H1 (cell line): Measurements from ENCODE around the gene FFAR2. TPM values are rescaled to one million over a fixed set of nuclear protein-coding genes. Genes with fewer than 3 reads are reported as not detected.

Experiments
- CTCF ChIA-PET: fragments of 300-600 bp; sonication (Branson Sonifier 250); formaldehyde crosslinking; loops from one replicate; lab custom pipeline; 2021; ENCODE audit not compliant: partially characterized antibody; lab: Charles Lee
- POLR2A ChIA-PET: fragments of 300-600 bp; sonication (Branson Sonifier 250); formaldehyde crosslinking; loops from one replicate; lab custom pipeline; 2021; ENCODE audit warnings: inconsistent platforms; ENCODE audit not compliant: partially characterized antibody; lab: Charles Lee
- DNase-seq, 2 experiments: peaks; one replicate each; pipeline versions ENCODE4 v3.0.0 to v3.0.0-alpha.2; 2010 to 2022; ENCODE audit warnings: low spot score in 2 of 2, low read depth in 1 of 2, mixed read lengths in 1 of 2
- FAIRE-seq: peaks from 2 replicates; lab custom pipeline; 2011; peaks lifted over from hg19 to GRCh38; lab: Jason Lieb, UNC
- H2AFZ ChIP-seq: 2 replicates; pipeline ENCODE4 v1.8.1; 2012; ENCODE audit warnings: low read length, inconsistent platforms
- H2AK5ac ChIP-seq: 2 replicates; pipeline ENCODE4 v1.6.1; 2013; ENCODE audit warnings: low read depth, low read length
- H2BK120ac ChIP-seq: replicated peaks from 2 replicates; pipeline ENCODE3; 2013; ENCODE audit warnings: low read depth, low read length, inconsistent platforms
- H2BK12ac ChIP-seq: 2 replicates; pipeline ENCODE4 v1.6.1; 2013; ENCODE audit warnings: low read depth, low read length
- H2BK15ac ChIP-seq: 2 replicates; pipeline ENCODE4 v1.6.1; 2013; ENCODE audit warnings: low read length
- H2BK20ac ChIP-seq: 2 replicates; pipeline ENCODE4 v1.6.1; 2013; ENCODE audit warnings: low read length
- H2BK5ac ChIP-seq: 2 replicates; pipeline ENCODE4 v1.6.1; 2013; ENCODE audit warnings: low read depth, low read length
- H3K14ac ChIP-seq: 2 replicates; pipeline ENCODE4 v1.6.1; 2013; ENCODE audit warnings: inconsistent platforms; ENCODE audit not compliant: insufficient read length
- H3K18ac ChIP-seq: 2 replicates; pipeline ENCODE4 v1.6.1; 2013; ENCODE audit warnings: low read length; ENCODE audit errors: extremely low read depth
- H3K23ac ChIP-seq: 2 replicates; pipeline ENCODE4 v1.6.1; 2013; ENCODE audit warnings: inconsistent platforms; ENCODE audit not compliant: insufficient read length
- H3K23me2 ChIP-seq: 2 replicates; pipeline ENCODE4 v1.6.1; 2013; ENCODE audit warnings: low read depth, low read length
- H3K27ac ChIP-seq: 2 replicates; pipeline ENCODE4 v1.6.1; 2011; ENCODE audit warnings: low read depth, low read length, inconsistent platforms
- H3K27me3 ChIP-seq, 4 experiments: replicated peaks in 1 of 4; 1 replicate in 1 of 4; 2 replicates in 3 of 4; pipeline versions ENCODE4 v1.6.1 to v1.8.1; 2011 to 2013; ENCODE audit warnings: low read length in 3 of 4, mild to moderate bottlenecking in 3 of 4, inconsistent platforms in 2 of 4, mixed read lengths in 2 of 4, moderate library complexity in 1 of 4; ENCODE audit not compliant: control insufficient read depth in 3 of 4, insufficient read depth in 3 of 4; ENCODE audit errors: extremely low read depth in 1 of 4
- H3K36me3 ChIP-seq, 4 experiments: 2 replicates each; pipeline versions ENCODE4 v1.6.1 to v1.8.1; 2011 to 2013; ENCODE audit warnings: mild to moderate bottlenecking in 4 of 4, low read length in 3 of 4, moderate library complexity in 2 of 4, control low read depth in 1 of 4, inconsistent platforms in 1 of 4; ENCODE audit not compliant: insufficient read depth in 4 of 4, control insufficient read depth in 2 of 4
- H3K4ac ChIP-seq: replicated peaks from 2 replicates; pipeline ENCODE3; 2013; ENCODE audit warnings: low read length, low read depth, mixed read lengths, inconsistent platforms; ENCODE audit not compliant: insufficient read length
- H3K4me1 ChIP-seq, 4 experiments: replicated peaks in 1 of 4; 1 replicate in 1 of 4; 2 replicates in 3 of 4; pipeline versions ENCODE4 v1.6.1 to v1.8.1; 2011 to 2013; ENCODE audit warnings: low read length in 3 of 4, inconsistent platforms in 2 of 4, mixed read lengths in 1 of 4; ENCODE audit not compliant: insufficient read depth in 4 of 4, control insufficient read depth in 3 of 4
- H3K4me2 ChIP-seq, 2 experiments: 2 replicates each; pipeline versions ENCODE4 v1.6.1 to v1.8.1; 2011 to 2013; ENCODE audit warnings: low read depth in 2 of 2, low read length in 2 of 2, control low read depth in 1 of 2, inconsistent platforms in 1 of 2, mild to moderate bottlenecking in 1 of 2; ENCODE audit not compliant: insufficient read depth in 1 of 2
- H3K4me3 ChIP-seq, 4 experiments: fragments of 200-600, 300-600 bp in 1 of 4; sonication (generic), shearing (Covaris generic), sonication (Bioruptor Twin) in 1 of 4; 2 replicates each; pipeline versions ENCODE4 v1.5.1 to v1.8.1; 2011 to 2016; ENCODE audit warnings: low read length in 4 of 4, low read depth in 3 of 4, control low read depth in 2 of 4, inconsistent platforms in 2 of 4, mild to moderate bottlenecking in 2 of 4, mixed read lengths in 1 of 4, moderate library complexity in 1 of 4; ENCODE audit not compliant: insufficient read depth in 2 of 4; ENCODE audit errors: extremely low read depth in 1 of 4
- H3K56ac ChIP-seq: replicated peaks from 2 replicates; pipeline ENCODE3; 2013; ENCODE audit warnings: low read depth, mild to moderate bottlenecking, mixed read lengths, low read length, inconsistent platforms; ENCODE audit not compliant: insufficient read length
- H3K79me1 ChIP-seq: 2 replicates; pipeline ENCODE4 v1.6.1; 2013; ENCODE audit warnings: low read depth, low read length, control low read depth
- H3K79me2 ChIP-seq, 2 experiments: 2 replicates each; pipeline versions ENCODE4 v1.6.1 to v1.8.1; 2012 to 2013; ENCODE audit warnings: low read length in 2 of 2, mild to moderate bottlenecking in 2 of 2, inconsistent platforms in 1 of 2; ENCODE audit not compliant: insufficient read depth in 2 of 2, control insufficient read depth in 1 of 2
- H3K9ac ChIP-seq, 4 experiments: replicated peaks in 1 of 4; 1 replicate in 1 of 4; 2 replicates in 3 of 4; pipeline versions ENCODE4 v1.6.1 to v1.8.1; 2011 to 2013; ENCODE audit warnings: low read depth in 3 of 4, low read length in 3 of 4, control low read depth in 2 of 4, mild to moderate bottlenecking in 2 of 4, moderate library complexity in 2 of 4, inconsistent platforms in 1 of 4; ENCODE audit errors: extremely low read depth in 1 of 4
- H3K9me3 ChIP-seq, 2 experiments: 2 replicates each; pipeline versions ENCODE4 v1.6.1 to v1.8.1; 2012 to 2013; ENCODE audit warnings: mild to moderate bottlenecking in 2 of 2, moderate library complexity in 2 of 2, control low read depth in 1 of 2, inconsistent platforms in 1 of 2, low read depth in 1 of 2, low read length in 1 of 2, mixed read lengths in 1 of 2; ENCODE audit not compliant: insufficient read depth in 2 of 2
- H4K20me1 ChIP-seq, 2 experiments: replicated peaks in 1 of 2; 2 replicates each; pipeline versions ENCODE3 to v1.8.1; 2011 to 2013; ENCODE audit warnings: inconsistent platforms in 2 of 2, low read length in 2 of 2, mild to moderate bottlenecking in 1 of 2; ENCODE audit not compliant: insufficient read depth in 2 of 2, control insufficient read depth in 1 of 2
- H4K5ac ChIP-seq: 2 replicates; pipeline ENCODE4 v1.6.1; 2013; ENCODE audit warnings: low read length, low read depth, mixed read lengths, inconsistent platforms; ENCODE audit not compliant: insufficient read length
- H4K8ac ChIP-seq: 2 replicates; pipeline ENCODE4 v1.8.0; 2013; ENCODE audit warnings: mild to moderate bottlenecking, moderate library complexity, low read length, inconsistent platforms; ENCODE audit not compliant: insufficient read depth; ENCODE audit errors: extremely low read depth
- H4K91ac ChIP-seq: replicated peaks from 2 replicates; pipeline ENCODE3; 2013; ENCODE audit warnings: low read length, mixed read lengths, inconsistent platforms; ENCODE audit not compliant: insufficient read length
- CREB1 ChIP-seq: IDR thresholded peaks from 2 replicates; pipeline ENCODE4 v1.6.1; 2012; ENCODE audit warnings: inconsistent platforms
- EZH2 ChIP-seq: fragments of 200-600 bp; sonication (generic); IDR thresholded peaks from 2 replicates; pipeline ENCODE4 v1.7.1; 2012; ENCODE audit warnings: low read depth, mild to moderate bottlenecking, moderate library complexity, low read length, inconsistent platforms; ENCODE audit not compliant: severe bottlenecking
- NANOG ChIP-seq: IDR thresholded peaks from 2 replicates; pipeline ENCODE4 v1.6.1; 2011; ENCODE audit warnings: low read length, low read depth, mild to moderate bottlenecking, inconsistent platforms; ENCODE audit not compliant: insufficient read depth, poor library complexity, severe bottlenecking
- POU5F1 ChIP-seq: IDR thresholded peaks from 2 replicates; pipeline ENCODE4 v1.6.1; 2011; ENCODE audit warnings: low read depth, mild to moderate bottlenecking, low read length, moderate library complexity
- RFX5 ChIP-seq: IDR thresholded peaks from 2 replicates; pipeline ENCODE4 v1.6.1; 2011; ENCODE audit warnings: low read depth, low read length, improper control_type of control experiment, borderline replicate concordance
- SIX5 ChIP-seq: IDR thresholded peaks from 2 replicates; pipeline ENCODE4 v1.6.1; 2011; ENCODE audit warnings: mild to moderate bottlenecking, low read depth, low read length
- WGBS, 2 experiments: shearing (Covaris generic) in 1 of 2; methylation state at CpG; one replicate each; pipeline versions ENCODE4 v1.1.6 to v1.1.7; 2013 to 2015; ENCODE audit warnings: low lambda C conversion rate in 2 of 2, mixed read lengths in 2 of 2, inconsistent platforms in 1 of 2, low coverage in 1 of 2, missing lambda C conversion rate in 1 of 2; ENCODE audit not compliant: insufficient replicate concordance in 2 of 2, insufficient coverage in 1 of 2, insufficient read length in 1 of 2; ENCODE audit errors: extremely low coverage in 1 of 2, missing lambda C conversion rate in 1 of 2; 5-methylcytosine and 5-hydroxymethylcytosine counted together
- polyA plus RNA-seq, 7 experiments: library from polyadenylated mRNA; depleted of rRNA in 3 of 7; stranded (reverse) in 5 of 7; unstranded in 2 of 7; fragments of >200 nt in 5 of 7; fragments of 200-250 nt in 2 of 7; gene quantifications; 1 replicate in 5 of 7; 2 replicates in 1 of 7; 4 replicates in 1 of 7; pipeline versions ENCODE4 v1.2.1 to v1.2.3, GENCODE V29; 2011 to 2013; ENCODE audit warnings: missing spikeins in 2 of 7, mixed read lengths in 2 of 7
- total RNA-seq: library from RNA; stranded (reverse); fragmentation: NEBNext Ultra II Directional; extraction: Animal tissue kit (Norgen Biotek cat#: 25700); gene quantifications from 2 replicates; pipeline ENCODE4 v1.2.1, GENCODE V29; 2021
- TF ChIP-seq, protein P1 (sequence below): IDR thresholded peaks from 2 replicates; pipeline ENCODE4 v1.6.1; 2012; ENCODE audit warnings: low read length, inconsistent platforms
- TF ChIP-seq, protein P2 (sequence below): IDR thresholded peaks from 2 replicates; pipeline ENCODE4 v1.6.1; 2011; ENCODE audit warnings: low read length, improper control_type of control experiment
- TF ChIP-seq, protein P3 (sequence below): IDR thresholded peaks from 2 replicates; pipeline ENCODE4 v1.6.1; 2012; ENCODE audit warnings: inconsistent platforms

The FFAR2 gene
- total and polyA plus RNA-seq, 2 of the 8 experiments (the other 6 are each of a cell fraction or from before 2014, with no cell fraction given): not detected

DNA sequence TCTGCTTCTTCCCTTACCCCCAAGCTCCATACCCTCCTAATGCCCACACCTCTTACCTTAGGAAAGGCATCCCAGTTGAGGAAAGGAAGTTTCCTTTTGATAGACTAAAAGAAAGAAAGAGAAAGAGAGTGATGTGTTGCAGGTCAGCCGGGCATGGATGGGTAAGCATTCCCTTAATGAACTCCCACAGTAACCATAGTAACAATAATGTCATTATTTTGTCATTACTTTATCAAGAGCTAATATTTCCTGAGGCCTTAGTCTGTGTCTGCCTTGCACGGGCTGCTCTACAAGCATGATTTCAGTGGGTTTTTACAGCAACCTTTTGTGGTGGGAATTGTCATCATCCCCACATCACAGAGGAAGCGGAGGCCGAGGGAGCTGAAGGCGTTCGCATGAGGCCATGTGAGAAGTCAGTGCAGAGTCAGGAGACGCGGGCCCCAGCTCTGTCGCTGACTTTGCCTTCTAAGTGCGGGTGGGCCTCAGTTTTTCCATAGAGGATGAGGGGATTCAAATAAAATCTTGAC, 39.7 kb downstream of the FFAR2 start:
- no peak for DNase-seq
- H3K79me2 ChIP-seq: no peaks in the 10 kb centered on the region
- no peaks in the 10 kb centered on the region; the same call in 1 of the 2 replicates for H3K23me2 ChIP-seq
- H3K27ac ChIP-seq: no peak overlapping the region
- CTCF ChIA-PET: interaction anchor here (0.9 to 3.7 kb wide), 10 partner anchors 7 to 135 kb away, joined by 3 to 24 read pairs (median 6); partner anchors contain the start of gene FFAR3
- no peak overlapping the region for H2BK15ac ChIP-seq
- no peak overlapping the region for H2BK20ac ChIP-seq
- no peak overlapping the region for H3K4ac ChIP-seq
- no peak overlapping the region for H4K8ac ChIP-seq
- H2BK5ac ChIP-seq: no peak overlapping the region
- H3K9ac ChIP-seq: no peak overlapping the region
- H4K5ac ChIP-seq: no peak overlapping the region
- no peak overlapping the region for H2AFZ ChIP-seq
- no peak overlapping the region for H2BK12ac ChIP-seq
- H3K27me3 ChIP-seq: no peaks in the 10 kb centered on the region; a peak in 2 of 7 replicates
- H3K18ac ChIP-seq: no peak overlapping the region
- WGBS, 2 experiments: 86% methylated on average over 10 of the region's 10 CpGs; no CpG with 5 or more reads in 1 of the 2 experiments
- no peak overlapping the region for H3K4me3 ChIP-seq
- no peak overlapping the region for H4K91ac ChIP-seq
- POLR2A ChIA-PET: interaction anchor here (1.5 to 4.3 kb wide), 3 partner anchors 8 to 19 kb away, joined by 6 to 27 read pairs (median 8); no protein-coding TSS in a partner anchor
- H3K23ac ChIP-seq: no peak overlapping the region
- no peak for FAIRE-seq
- H3K14ac ChIP-seq: no peak overlapping the region
- no peaks in the 10 kb centered on the region; the same call in 1 of the 2 replicates for H3K79me1 ChIP-seq
- H2AK5ac ChIP-seq: no peak overlapping the region
- H4K20me1 ChIP-seq: no peaks in the 10 kb centered on the region
- H3K4me2 ChIP-seq: no peak overlapping the region
- H3K36me3 ChIP-seq: no peaks in the 10 kb centered on the region
- H2BK120ac ChIP-seq: no peak overlapping the region
- no peaks in the 10 kb centered on the region for H3K9me3 ChIP-seq
- H3K56ac ChIP-seq: no peak overlapping the region
- H3K4me1 ChIP-seq: no peaks in the 10 kb centered on the region
- TF ChIP-seq, protein P1, sequence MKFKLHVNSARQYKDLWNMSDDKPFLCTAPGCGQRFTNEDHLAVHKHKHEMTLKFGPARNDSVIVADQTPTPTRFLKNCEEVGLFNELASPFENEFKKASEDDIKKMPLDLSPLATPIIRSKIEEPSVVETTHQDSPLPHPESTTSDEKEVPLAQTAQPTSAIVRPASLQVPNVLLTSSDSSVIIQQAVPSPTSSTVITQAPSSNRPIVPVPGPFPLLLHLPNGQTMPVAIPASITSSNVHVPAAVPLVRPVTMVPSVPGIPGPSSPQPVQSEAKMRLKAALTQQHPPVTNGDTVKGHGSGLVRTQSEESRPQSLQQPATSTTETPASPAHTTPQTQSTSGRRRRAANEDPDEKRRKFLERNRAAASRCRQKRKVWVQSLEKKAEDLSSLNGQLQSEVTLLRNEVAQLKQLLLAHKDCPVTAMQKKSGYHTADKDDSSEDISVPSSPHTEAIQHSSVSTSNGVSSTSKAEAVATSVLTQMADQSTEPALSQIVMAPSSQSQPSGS: no peak
- TF ChIP-seq, protein P2, sequence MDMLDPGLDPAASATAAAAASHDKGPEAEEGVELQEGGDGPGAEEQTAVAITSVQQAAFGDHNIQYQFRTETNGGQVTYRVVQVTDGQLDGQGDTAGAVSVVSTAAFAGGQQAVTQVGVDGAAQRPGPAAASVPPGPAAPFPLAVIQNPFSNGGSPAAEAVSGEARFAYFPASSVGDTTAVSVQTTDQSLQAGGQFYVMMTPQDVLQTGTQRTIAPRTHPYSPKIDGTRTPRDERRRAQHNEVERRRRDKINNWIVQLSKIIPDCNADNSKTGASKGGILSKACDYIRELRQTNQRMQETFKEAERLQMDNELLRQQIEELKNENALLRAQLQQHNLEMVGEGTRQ: no peak
- TF ChIP-seq NANOG (no peak), RFX5 (no peak), CREB1 (no peak), SIX5 (no peak), EZH2 (no peak), POU5F1 (no peak)
- TF ChIP-seq, protein P3, sequence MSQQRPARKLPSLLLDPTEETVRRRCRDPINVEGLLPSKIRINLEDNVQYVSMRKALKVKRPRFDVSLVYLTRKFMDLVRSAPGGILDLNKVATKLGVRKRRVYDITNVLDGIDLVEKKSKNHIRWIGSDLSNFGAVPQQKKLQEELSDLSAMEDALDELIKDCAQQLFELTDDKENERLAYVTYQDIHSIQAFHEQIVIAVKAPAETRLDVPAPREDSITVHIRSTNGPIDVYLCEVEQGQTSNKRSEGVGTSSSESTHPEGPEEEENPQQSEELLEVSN: no peak
